Head of caudate nucleus (tissue), 42 donors: Measurements from ENCODE around the gene SLC25A10.

Experiments used
- DNase-seq, 42 donors: peaks; one replicate each; pipeline versions ENCODE4 v3.0.0 to v3.0.0-alpha.2; 2020 to 2021; ENCODE audit warnings: mixed read lengths in 7 of 42
- intact Hi-C: fragments of 100-400 bp; cut with DNase I; formaldehyde crosslinking; loops from one replicate; pipeline ENCODE4 v1.15.0; 2022

Gene SLC25A10

GRCh38 chr17:81684442-81684911 is 27.6 kb upstream of the SLC25A10 start:
- DNase-seq: no peak
- intact Hi-C loops: no loop called here

DNA sequence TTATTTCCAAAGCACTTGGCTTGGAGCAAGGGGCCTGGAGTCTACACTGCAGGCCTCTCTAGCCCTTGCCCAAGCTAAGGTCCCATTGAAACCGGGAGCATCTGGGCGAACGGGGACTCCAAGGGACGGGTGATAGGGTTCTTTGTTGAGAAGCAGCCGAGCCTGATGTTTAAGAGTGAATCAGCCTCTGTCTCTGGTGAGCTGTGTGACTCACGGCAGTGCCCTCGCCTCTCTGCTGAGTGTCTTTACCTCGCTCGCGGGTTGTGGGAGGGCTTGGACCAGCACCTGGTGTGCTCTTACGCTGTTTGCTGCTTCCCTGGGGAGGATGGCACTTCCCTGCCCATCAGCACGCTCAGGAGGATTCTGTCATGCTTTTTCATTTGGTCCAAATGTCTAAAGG is 27.0 kb upstream of the SLC25A10 start:
- DNase-seq: peak in 36 of 42 donors; percentile 24 to 88 (median 64)
- intact Hi-C loops: no loop called here

GRCh38 chr17:81686614-81687013 is 25.5 kb upstream of the SLC25A10 start:
- no peak for DNase-seq
- intact Hi-C loops: no loop called here

- intact Hi-C loops: no loop called here
- DNase-seq: no peak
Measured at GRCh38 chr17:81687770-81688541, 24.1 kb upstream of the SLC25A10 start.

DNA sequence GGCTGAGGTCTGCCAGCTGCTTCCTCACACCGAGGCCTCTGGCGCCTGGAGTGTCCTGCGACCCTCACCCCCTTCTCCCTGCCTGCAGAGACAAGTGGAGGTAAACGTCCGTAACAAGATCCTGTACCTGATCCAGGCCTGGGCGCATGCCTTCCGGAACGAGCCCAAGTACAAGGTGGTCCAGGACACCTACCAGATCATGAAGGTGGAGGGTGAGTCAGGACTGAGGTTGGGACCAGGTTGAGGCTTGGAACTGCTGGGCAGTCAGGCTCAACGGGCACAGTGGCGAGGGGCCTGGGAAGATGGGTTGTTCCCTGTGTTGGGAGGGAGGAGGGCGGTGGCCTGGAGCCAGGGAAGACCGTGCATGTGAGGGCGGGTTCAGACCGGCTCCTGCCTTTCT is 23.5 kb upstream of the SLC25A10 start:
- no peak for DNase-seq
- intact Hi-C loops: no loop called here

DNA sequence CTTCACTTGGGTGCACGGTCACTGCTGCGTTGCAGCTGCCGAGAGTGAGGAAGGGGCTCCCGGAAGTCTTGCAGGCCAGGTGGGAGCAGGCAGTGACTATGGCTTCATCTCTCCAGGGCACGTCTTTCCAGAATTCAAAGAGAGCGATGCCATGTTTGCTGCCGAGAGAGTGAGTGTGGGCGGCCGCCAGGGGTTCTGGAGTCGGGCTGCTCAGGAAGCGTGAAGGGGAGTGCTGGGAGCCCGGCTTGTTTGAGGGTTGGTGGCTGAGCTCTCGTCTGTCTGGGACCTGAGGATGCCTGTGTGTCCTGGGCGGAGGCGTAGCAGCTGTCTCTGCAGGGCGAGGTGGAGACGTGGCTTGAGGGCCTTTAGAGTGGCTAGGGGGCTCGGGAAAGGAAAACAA is 22.0 kb upstream of the SLC25A10 start:
- intact Hi-C loops: no loop called here

DNA sequence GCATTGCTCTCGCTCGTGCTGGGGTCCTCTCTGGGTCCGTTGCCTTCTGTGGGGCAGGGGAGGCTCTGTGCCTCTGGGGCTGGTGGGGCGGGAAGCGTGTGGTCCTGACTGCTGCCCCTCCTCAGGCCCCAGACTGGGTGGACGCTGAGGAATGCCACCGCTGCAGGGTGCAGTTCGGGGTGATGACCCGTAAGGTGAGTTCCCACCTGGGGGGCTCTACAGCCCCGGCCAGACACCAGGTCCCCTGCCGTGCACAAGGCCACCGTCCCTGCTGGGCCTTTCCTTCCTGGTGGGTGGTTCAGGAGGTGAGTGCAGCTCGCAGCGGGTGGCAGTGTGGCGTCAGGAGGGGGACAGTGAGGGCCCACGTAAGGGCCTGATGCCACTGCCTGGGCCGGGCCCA is 21.5 kb upstream of the SLC25A10 start:
- intact Hi-C loops: no loop called here
- DNase-seq: no peak

More for the DNA sequence above, 22.0 kb upstream of the SLC25A10 start:
- DNase-seq: peak in 30 of 42 donors; percentile 30 to 78 (median 54)

DNA sequence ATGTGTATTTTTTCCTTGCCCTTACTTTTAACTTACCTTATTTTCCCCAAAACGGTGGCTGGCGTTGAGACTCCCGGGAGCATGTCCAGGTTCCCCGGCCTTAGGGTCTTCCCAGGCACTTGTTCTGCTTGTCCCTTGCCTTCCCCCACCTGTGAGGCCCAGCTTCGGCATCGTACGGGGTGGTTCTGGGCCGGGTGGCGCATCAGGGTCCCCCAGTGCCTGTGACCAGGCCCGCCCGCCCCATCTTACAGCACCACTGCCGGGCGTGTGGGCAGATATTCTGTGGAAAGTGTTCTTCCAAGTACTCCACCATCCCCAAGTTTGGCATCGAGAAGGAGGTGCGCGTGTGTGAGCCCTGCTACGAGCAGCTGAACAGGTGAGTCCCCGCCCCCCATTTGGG is 20.9 kb upstream of the SLC25A10 start:
- no peak for DNase-seq
- intact Hi-C loops: no loop called here

- intact Hi-C loops: no loop called here
- no peak for DNase-seq
Measured at GRCh38 chr17:81691608-81692007, 20.5 kb upstream of the SLC25A10 start.

DNA sequence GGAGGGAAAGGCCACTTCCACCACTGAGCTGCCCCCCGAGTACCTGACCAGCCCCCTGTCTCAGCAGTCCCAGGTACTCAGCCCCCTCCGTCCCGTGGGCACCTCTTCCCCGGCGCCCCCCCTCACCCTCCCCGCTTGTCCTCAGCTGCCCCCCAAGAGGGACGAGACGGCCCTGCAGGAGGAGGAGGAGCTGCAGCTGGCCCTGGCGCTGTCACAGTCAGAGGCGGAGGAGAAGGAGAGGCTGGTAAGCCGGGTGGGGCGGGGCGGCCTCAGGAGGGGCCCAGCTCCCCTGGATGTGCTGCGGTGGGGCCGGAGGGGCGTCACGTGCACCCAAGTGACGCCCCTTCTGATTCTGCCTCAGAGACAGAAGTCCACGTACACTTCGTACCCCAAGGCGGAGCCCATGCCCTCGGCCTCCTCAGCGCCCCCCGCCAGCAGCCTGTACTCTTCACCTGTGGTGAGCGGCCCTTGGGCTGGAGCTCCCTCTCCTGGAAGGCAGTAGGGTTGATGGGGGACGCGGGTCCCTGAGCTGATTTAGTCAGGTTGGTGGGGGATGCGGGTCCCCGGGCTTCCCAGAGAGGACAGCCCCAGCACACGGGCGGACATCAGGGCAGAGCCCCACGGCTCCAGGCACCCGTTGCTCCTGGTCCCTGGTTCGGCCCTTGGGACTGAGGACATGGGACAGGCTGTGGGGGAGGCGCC is 18.4 kb upstream of the SLC25A10 start:
- intact Hi-C loops: no loop called here
- no peak for DNase-seq

GRCh38 chr17:81694810-81695209 is 17.3 kb upstream of the SLC25A10 start:
- intact Hi-C loops: no loop called here
- DNase-seq: no peak

DNA sequence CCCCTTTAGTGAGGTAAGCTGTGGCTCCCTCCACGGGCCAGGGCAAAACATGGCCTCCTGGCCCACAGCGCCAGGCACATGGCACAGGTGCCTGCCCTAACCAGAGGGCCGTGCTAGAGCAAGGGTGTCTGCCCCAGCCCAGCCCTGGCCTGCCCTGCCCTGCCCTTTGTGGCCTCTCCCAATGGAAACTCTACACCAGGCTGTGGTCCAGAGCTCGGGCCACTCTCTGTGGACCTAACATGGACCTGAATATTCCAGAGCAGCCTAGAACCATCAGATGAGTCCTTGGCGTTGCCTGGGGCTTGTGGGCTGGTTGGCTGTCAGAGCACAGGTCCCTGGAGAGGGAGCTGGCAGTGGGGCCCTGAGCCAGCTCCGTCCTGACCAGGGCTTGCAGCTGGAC is 16.9 kb upstream of the SLC25A10 start:
- intact Hi-C loops: no loop called here
- DNase-seq: no peak

GRCh38 chr17:81695801-81696200 is 16.3 kb upstream of the SLC25A10 start:
- no peak for DNase-seq
- intact Hi-C loops: no loop called here

- no peak for DNase-seq
- intact Hi-C loops: no loop called here
Measured at GRCh38 chr17:81696218-81696941, 15.7 kb upstream of the SLC25A10 start.

DNA sequence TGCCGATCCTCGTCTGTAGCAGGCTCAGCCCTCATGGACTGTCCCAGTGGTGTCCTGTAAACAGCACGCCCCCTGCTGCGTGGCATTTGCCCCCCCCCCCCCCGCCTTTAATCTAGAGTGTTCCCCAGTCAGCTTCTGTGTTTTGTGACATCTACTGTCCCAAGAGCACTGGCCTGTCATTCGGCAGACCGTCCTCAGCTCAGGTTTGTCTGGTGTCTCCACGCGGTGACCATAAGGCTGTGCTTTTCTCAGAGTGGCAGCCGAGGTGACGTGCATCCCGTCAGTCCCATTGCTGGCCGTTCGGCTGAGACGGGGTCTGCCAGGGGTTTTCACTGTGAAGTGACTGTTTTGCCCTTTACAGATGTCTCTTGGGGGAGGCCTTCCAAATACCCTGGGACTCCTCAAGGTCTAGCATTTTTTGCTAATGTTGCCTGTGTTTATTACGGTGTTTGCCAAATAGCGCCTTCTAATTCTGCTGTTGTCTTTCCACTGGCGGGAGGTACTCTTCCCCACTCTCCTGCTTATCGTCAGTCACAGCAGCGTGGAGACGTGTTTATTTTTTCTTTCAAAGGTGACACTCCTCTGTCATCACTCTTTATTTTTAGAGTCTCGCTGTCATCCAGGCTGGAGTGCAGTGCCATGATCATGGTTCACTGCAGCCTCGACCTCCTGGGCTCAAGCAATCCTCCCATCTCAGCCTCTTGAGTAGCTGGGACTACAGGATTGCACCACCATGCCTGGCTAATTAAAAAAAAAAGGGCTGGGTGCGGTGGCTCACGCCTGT is 14.6 kb upstream of the SLC25A10 start:
- intact Hi-C loops: no loop called here
- DNase-seq: no peak

- DNase-seq: no peak
- intact Hi-C loops: loop anchor here (5.0 kb wide), 1 partner anchor 33 kb away; the partner anchor contains the start of genes CCDC137 and OXLD1
Measured at GRCh38 chr17:81700353-81701287, 11.5 kb upstream of the SLC25A10 start.

GRCh38 chr17:81701288-81702071 is 10.6 kb upstream of the SLC25A10 start:
- DNase-seq: no peak
- intact Hi-C loops: loop anchor here (5.0 kb wide), 1 partner anchor 34 kb away; the partner anchor contains the start of genes CCDC137 and OXLD1
